ENCODE results near the gene OR1E2.

The OR1E2 gene, protein sequence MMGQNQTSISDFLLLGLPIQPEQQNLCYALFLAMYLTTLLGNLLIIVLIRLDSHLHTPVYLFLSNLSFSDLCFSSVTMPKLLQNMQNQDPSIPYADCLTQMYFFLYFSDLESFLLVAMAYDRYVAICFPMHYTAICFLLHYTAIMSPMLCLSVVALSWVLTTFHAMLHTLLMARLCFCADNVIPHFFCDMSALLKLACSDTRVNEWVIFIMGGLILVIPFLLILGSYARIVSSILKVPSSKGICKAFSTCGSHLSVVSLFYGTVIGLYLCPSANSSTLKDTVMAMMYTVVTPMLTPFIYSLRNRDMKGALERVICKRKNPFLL

DNA sequence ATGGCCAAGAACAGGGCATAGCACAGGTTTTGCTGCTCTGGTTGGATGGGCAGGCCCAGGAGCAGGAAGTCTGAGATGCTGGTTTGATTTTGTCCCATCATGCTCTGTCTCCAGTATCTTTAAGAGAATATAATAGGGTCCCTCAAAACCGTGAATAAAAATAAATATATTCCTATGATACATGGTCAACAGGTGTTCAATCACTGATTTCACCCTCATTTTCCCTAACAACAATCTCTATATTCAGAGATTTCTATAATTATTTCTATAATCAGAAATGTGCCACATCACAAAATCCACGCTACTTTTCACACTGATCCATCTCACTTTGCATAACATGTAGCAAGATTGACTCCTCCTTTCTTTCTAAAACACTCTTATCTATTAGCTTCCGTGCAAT lies at the start of gene OR1E2:
Gene OR1E2, minus strand, starts transcription at position 101 of the 400 bp plus-strand sequence. Its CDS starts 0 bp downstream, at position 101.
- DNase-seq (ENCODE audit: insufficient read length, low spot score) (no peak), FAIRE-seq (no peak)
- TF ChIP-seq, protein P1, sequence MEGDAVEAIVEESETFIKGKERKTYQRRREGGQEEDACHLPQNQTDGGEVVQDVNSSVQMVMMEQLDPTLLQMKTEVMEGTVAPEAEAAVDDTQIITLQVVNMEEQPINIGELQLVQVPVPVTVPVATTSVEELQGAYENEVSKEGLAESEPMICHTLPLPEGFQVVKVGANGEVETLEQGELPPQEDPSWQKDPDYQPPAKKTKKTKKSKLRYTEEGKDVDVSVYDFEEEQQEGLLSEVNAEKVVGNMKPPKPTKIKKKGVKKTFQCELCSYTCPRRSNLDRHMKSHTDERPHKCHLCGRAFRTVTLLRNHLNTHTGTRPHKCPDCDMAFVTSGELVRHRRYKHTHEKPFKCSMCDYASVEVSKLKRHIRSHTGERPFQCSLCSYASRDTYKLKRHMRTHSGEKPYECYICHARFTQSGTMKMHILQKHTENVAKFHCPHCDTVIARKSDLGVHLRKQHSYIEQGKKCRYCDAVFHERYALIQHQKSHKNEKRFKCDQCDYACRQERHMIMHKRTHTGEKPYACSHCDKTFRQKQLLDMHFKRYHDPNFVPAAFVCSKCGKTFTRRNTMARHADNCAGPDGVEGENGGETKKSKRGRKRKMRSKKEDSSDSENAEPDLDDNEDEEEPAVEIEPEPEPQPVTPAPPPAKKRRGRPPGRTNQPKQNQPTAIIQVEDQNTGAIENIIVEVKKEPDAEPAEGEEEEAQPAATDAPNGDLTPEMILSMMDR (IDR thresholded peaks at IDR 0.05; ENCODE audit: insufficient read depth, missing control alignments) = no peak

DNA sequence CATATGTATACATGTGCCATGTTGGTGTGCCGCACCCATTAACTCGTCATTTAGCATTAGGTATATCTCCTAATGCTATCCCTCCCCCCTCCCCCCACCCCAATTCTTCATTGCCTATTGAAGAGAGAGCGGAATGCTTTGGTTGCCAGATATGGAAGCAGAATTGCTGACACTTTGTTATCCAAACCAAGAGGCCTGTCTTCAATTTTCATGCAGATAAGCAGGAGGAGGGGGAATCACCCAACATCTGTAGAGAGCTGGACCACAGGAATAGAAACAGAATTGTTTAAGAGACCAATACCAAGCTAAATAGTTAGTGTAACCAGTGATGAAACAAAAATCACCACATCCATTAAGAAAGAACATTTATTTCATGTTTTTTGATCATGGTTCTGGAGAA lies 49.2 kb upstream of the OR1E2 start:
- TF ChIP-seq, protein P1 (IDR thresholded peaks at IDR 0.05; ENCODE audit: insufficient read depth, missing control alignments) = no peak
- no peak for FAIRE-seq
- no peak for DNase-seq (ENCODE audit: insufficient read length, low spot score)

DNA sequence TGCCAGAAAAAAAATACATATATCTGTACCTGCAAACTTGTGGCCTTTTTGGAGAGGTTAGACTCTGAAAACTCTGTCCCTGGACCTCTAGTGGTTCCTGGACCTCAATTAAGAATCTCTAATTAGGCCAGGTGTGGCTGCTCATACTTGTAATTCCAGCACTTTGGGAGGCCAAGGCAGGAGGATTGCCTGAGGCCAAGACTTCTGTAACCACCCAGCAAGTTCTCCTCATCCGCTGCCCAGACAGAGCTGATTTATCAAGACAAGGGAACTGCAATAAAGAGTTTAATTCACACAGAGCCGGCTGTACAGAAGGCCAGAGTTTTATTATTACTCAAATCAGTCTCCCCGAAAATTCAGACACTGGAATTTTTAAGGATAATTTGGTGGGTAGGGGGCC lies 46.3 kb upstream of the OR1E2 start:
- TF ChIP-seq, protein P1 (IDR thresholded peaks at IDR 0.05; ENCODE audit: insufficient read depth, missing control alignments) = no peak
- DNase-seq (ENCODE audit: insufficient read length, low spot score) (no peak), FAIRE-seq (no peak)

DNA sequence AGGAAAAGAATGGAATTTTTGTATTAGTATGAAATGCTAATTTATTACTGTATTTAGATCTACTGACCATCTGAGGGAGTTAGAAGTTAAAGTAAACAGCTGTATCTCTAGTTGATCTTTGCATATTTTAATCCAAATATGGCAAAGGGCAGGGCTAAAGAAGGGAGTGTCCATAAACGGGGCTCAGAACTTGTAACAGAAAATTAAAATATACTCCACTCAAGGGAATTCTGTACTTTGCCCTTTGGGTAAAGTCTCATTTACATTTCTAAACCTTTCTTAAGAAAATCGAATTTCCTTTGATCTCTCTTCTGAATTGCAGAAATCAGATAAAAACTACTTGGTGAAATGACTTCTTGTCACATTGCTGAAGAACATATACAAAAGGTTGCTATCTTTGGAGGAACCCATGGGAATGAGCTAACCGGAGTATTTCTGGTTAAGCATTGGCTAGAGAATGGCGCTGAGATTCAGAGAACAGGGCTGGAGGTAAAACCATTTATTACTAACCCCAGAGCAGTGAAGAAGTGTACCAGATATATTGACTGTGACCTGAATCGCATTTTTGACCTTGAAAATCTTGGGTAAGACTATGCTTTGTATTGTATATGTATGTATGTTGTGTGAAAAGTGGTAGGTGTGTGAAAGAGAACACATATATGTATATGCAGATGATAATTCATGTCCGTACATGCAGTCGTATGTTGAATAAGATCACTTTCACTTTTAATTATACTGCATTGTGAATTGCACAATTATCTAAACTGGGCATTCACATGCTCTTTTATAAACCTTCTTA lies 42.4 kb upstream of the OR1E2 start, which contains the start of gene ASPA:
Gene ASPA, plus strand, starts transcription at position 186 of the 799 bp plus-strand sequence. Its CDS starts 163 bp downstream, at position 349.
- TF ChIP-seq, protein P1 (IDR thresholded peaks at IDR 0.05; ENCODE audit: insufficient read depth, missing control alignments) = no peak
- DNase-seq (ENCODE audit: insufficient read length, low spot score) (no peak), FAIRE-seq (no peak)

DNA sequence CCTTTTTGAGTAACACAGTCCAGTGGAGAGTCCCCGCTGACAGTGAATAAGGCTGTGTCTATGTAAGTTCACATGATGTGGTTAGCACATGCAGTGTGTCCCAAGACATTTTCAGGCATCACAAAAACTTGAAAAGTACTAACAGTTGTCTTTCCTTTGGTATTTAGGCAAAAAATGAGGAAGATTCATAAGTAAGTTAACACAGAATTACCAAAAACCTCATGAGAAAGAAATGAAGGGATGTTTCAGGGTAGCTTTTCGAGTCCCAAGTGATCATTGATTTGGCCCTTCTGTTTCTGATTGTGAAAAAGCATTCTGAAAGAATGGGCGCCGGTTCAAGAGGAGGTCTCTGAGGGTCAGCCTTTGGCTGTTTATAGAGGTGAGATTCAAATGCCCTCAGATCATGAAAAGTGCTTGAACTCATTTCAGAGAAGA lies 41.6 kb upstream of the OR1E2 start:
- no peak for FAIRE-seq
- TF ChIP-seq, protein P1 (IDR thresholded peaks at IDR 0.05; ENCODE audit: insufficient read depth, missing control alignments) = no peak
- no peak for DNase-seq (ENCODE audit: insufficient read length, low spot score)

DNA sequence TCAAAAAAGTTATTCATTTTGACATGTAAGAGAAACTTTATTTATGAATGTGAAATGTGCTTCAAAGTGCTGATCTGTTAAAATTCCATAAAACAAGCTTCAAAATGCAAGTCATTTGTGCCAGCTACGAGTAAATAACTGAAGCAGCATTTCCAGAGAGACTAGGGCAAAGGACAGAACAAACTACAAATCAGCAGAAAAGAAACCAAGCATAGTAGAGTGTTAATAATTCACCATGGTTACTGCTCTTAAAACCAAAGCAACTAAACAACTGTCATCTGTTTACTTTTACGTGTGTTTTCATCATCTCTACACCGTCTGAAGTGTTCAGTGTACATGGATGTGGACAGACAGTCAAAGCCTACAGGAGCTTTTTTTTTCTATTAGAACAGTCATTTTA lies 40.6 kb upstream of the OR1E2 start:
- FAIRE-seq = no peak
- TF ChIP-seq, protein P1 (IDR thresholded peaks at IDR 0.05; ENCODE audit: insufficient read depth, missing control alignments) = no peak
- DNase-seq (ENCODE audit: insufficient read length, low spot score) = no peak
